ENCODE measurements around the gene ACSL5.
A peak's percentile ranks its signal among the peaks of the same experiment; 100 is the strongest.

Gene ACSL5

DNA sequence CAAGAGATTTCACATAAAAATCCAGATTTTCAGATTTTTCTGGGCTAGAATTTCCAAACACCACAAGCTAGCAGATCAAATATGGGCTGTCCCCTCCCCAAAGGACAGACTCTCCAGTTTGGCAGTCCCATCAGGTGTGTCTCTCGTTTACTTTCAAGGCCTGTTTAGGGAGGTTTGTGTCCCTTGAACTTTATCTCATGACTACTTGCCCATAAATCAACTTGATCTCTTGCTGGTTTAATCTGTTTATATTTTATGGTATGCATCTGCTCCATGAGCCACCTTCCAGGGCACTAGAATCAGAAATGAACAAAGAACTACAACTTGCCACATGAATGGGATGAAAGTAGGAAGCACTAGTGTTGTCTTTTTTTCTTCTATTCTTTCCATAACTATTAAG lies 67.6 kb downstream of the ACSL5 start:
- Histone ChIP-seq H3K4me1 (peaks cover 0 to 15% (median 10%) of the 10 kb centered on the region in 4 donors), H3K36me3 (peaks cover 40 to 69% (median 54%) of the 10 kb centered on the region in 3 donors)

DNA sequence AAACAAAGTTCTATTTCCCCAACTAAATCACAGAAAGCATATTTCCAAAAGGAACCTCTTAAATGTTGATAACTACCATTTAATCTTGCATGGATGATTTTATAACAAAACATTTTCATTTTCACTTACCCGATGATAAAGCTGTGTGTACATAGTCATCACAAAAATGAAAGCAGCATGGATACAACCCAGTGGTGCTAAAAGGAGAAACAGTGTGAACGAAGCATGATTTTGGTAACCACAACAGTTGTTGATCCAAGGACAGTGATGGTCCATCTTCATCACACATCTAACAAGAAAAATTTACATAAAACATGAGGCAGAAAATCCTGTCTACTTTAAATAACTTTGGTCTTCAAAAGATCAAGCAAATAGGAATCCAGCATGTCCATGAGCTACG lies 68.1 kb downstream of the ACSL5 start:
- H3K36me3 ChIP-seq = peaks cover 35 to 64% (median 49%) of the 10 kb centered on the region in 3 donors
- H3K9me3 ChIP-seq = no peaks in the 10 kb centered on the region
- TF ChIP-seq, protein P1, sequence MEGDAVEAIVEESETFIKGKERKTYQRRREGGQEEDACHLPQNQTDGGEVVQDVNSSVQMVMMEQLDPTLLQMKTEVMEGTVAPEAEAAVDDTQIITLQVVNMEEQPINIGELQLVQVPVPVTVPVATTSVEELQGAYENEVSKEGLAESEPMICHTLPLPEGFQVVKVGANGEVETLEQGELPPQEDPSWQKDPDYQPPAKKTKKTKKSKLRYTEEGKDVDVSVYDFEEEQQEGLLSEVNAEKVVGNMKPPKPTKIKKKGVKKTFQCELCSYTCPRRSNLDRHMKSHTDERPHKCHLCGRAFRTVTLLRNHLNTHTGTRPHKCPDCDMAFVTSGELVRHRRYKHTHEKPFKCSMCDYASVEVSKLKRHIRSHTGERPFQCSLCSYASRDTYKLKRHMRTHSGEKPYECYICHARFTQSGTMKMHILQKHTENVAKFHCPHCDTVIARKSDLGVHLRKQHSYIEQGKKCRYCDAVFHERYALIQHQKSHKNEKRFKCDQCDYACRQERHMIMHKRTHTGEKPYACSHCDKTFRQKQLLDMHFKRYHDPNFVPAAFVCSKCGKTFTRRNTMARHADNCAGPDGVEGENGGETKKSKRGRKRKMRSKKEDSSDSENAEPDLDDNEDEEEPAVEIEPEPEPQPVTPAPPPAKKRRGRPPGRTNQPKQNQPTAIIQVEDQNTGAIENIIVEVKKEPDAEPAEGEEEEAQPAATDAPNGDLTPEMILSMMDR (IDR thresholded peaks at IDR 0.05) = no peak
- peaks cover 0 to 15% (median 10%) of the 10 kb centered on the region in 4 donors for H3K4me1 ChIP-seq
- no peak overlapping the region for H3K27ac ChIP-seq
- H3K4me3 ChIP-seq = no peak overlapping the region
- no peaks in the 10 kb centered on the region for H3K27me3 ChIP-seq
- no peak for DNase-seq
- intact Hi-C loops (cut with DNase I; ENCODE audit: low total_unique reads) = no loop called here

More for the DNA sequence above, 67.6 kb downstream of the ACSL5 start:
- intact Hi-C loops (cut with DNase I; ENCODE audit: low total_unique reads) = no loop called here
- Histone ChIP-seq H3K27ac (no peak overlapping the region), H3K4me3 (no peak overlapping the region), H3K9me3 (no peaks in the 10 kb centered on the region), H3K27me3 (no peaks in the 10 kb centered on the region)
- TF ChIP-seq, protein P1 (IDR thresholded peaks at IDR 0.05) = no peak
- DNase-seq = no peak

DNA sequence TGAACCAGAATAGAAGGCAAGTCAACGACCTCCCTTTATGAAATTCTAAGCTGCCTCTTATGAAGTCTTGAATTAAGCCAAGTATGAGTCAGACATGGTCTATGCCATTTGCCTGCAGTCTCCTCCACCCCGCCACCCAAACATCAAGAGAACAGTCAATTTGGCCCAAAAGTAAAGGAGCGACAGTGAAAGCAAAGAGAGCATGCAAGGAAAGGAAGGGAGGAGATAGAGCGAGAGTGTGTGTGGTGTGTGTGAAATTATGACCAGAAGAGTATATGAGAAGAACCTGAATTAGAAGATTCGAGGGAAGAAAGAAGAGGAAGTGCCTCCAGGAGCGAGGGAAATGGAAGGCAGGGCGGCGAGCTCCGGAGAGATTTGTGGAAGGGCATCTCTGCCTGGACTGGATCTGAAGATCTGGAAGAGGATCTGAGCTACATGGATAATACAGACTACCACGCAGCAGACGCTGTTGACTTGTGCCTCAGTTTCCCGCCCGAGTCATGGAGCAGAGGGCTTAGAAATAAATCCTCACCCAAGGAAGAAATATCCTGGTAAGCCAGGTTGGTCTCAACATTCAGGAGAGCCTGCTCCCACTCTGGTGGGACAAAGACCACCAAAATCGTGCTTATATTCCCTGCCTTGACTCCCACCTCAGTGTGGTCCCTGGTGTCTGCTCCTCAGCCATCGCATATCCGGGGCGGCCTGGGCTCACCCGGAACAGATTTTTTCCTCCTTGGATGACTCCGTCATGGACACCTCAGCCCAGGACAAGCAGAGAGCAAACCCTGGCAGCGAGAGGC lies 72.3 kb downstream of the ACSL5 start:
- peak overlapping the region; percentile 71 to 96 for H3K4me3 ChIP-seq
- no peaks in the 10 kb centered on the region for H3K27me3 ChIP-seq
- TF ChIP-seq, protein P1 (IDR thresholded peaks at IDR 0.05) = no peak
- intact Hi-C loops (cut with DNase I; ENCODE audit: low total_unique reads) = no loop called here
- no peaks in the 10 kb centered on the region for H3K9me3 ChIP-seq
- H3K36me3 ChIP-seq = peaks cover 8 to 22% (median 15%) of the 10 kb centered on the region in 3 donors
- peaks cover 0 to 29% (median 24%) of the 10 kb centered on the region in 4 donors for H3K4me1 ChIP-seq
- DNase-seq = no peak
- peak overlapping the region; percentile 86 to 87 for H3K27ac ChIP-seq

DNA sequence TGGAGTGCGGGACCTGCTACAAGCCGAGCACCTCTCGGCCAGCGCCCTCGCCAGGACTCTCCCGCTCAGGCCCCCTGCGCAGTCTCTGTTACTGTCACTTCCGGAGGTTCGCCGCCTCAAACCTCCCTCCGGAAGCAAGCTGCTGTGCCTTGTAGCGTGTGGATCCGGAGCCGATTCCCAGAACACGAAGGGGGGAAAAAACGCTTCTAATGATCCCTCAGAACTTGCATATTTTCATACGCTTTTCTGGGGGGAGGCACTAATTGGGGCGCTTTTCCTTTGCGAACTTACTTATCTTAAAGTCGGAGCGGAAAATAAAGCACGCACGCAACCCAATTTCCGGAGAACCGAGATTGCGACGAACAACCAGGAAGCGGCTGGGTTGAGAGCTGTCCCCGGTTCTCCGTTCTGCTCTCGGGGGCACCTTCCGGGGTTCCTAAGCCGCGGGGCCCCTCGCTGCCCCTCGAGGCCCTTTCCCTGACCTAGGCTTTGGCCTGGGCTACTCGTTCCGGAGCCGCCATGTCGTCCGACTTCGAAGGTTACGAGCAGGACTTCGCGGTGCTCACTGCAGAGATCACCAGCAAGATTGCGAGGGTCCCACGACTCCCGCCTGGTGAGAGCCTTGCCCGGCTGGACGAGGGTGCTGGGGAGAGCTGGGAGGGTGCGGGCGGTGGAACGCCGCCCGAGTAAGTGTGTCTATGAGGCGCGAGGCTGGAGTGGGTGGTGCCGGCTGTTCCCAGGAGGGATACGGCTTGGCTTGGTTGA lies 73.1 kb downstream of the ACSL5 start, which contains the start of the genes VTI1A and ZDHHC6:
Gene VTI1A, plus strand, starts transcription at position 361 of the 765 bp plus-strand sequence. Its CDS starts 159 bp downstream, at position 520.
Gene ZDHHC6, minus strand, starts transcription at position 60 of the 765 bp plus-strand sequence. CDS start 1,478 bp downstream, outside the sequence.
- TF ChIP-seq, protein P1 (IDR thresholded peaks at IDR 0.05) = no peak
- Histone ChIP-seq H3K27me3 (no peaks in the 10 kb centered on the region), H3K9me3 (no peaks in the 10 kb centered on the region), H3K4me3 (peak within 1 kb of the TSS; percentile 71 to 96), H3K27ac (peak within 1 kb of the TSS; percentile 86 to 87), H3K4me1 (peaks cover 0 to 29% (median 24%) of the 10 kb centered on the region in 4 donors), H3K36me3 (peaks cover 0 to 15% (median 9%) of the 10 kb centered on the region in 3 donors)
- intact Hi-C loops (cut with DNase I; ENCODE audit: low total_unique reads) = no loop called here
- DNase-seq = peak; percentile 79 to 87

DNA sequence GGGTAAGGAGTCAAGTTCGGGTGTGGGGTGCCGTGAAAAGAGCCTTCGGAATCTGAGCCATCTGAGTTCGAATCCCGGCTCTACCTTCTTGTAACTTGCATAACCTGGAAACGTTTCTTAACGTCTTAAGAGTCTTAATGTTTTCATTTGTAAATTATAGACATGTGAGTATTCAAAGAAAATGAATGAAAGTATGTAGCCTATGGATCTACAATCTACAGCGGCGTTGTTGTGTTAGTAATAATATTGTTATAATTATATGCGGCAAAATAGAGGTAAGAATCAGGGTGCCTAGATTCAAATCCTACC lies 73.7 kb downstream of the ACSL5 start:
- no peaks in the 10 kb centered on the region for H3K27me3 ChIP-seq
- H3K4me1 ChIP-seq = peaks cover 0 to 29% (median 24%) of the 10 kb centered on the region in 4 donors
- H3K4me3 ChIP-seq = peak overlapping the region; percentile 71 to 96
- intact Hi-C loops (cut with DNase I; ENCODE audit: low total_unique reads) = no loop called here
- H3K9me3 ChIP-seq = no peaks in the 10 kb centered on the region
- H3K36me3 ChIP-seq = peaks cover 0 to 9% (median 6%) of the 10 kb centered on the region in 3 donors
- H3K27ac ChIP-seq = peak overlapping the region; percentile 86 to 87
- TF ChIP-seq, protein P1 (IDR thresholded peaks at IDR 0.05) = no peak
- no peak for DNase-seq

All from tibial artery (tissue), 4 donors.